ENCODE results near the gene ACSL4.

- TF ChIP-seq, protein P1, sequence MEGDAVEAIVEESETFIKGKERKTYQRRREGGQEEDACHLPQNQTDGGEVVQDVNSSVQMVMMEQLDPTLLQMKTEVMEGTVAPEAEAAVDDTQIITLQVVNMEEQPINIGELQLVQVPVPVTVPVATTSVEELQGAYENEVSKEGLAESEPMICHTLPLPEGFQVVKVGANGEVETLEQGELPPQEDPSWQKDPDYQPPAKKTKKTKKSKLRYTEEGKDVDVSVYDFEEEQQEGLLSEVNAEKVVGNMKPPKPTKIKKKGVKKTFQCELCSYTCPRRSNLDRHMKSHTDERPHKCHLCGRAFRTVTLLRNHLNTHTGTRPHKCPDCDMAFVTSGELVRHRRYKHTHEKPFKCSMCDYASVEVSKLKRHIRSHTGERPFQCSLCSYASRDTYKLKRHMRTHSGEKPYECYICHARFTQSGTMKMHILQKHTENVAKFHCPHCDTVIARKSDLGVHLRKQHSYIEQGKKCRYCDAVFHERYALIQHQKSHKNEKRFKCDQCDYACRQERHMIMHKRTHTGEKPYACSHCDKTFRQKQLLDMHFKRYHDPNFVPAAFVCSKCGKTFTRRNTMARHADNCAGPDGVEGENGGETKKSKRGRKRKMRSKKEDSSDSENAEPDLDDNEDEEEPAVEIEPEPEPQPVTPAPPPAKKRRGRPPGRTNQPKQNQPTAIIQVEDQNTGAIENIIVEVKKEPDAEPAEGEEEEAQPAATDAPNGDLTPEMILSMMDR (IDR thresholded peaks at IDR 0.05): no peak
- no peak for TF ChIP-seq POLR2A (IDR thresholded peaks at IDR 0.05)
Observed at GRCh38 chrX:109749207-109749606, 16.1 kb upstream of the ACSL4 start.

Data from right lobe of liver (tissue), 4 donors.